Stimulated activated CD8-positive, alpha-beta memory T cell treated with anti-CD3 and anti-CD28 coated beads, Interleukin-15, amount 100 ng/mL, for 24 hours (primary cell): ENCODE measurements around the gene SIMC1.

Source experiments
- DNase-seq: peaks from one replicate; pipeline ENCODE4 v3.0.0-alpha.2; 2020; ENCODE audit warnings: low read depth

SIMC1 gene

GRCh38 chr5:176317534-176318374 lies 79.5 kb downstream of the SIMC1 start:
- no peak for DNase-seq

GRCh38 chr5:176319827-176320554 lies 81.8 kb downstream of the SIMC1 start:
- DNase-seq, result no peak

DNA sequence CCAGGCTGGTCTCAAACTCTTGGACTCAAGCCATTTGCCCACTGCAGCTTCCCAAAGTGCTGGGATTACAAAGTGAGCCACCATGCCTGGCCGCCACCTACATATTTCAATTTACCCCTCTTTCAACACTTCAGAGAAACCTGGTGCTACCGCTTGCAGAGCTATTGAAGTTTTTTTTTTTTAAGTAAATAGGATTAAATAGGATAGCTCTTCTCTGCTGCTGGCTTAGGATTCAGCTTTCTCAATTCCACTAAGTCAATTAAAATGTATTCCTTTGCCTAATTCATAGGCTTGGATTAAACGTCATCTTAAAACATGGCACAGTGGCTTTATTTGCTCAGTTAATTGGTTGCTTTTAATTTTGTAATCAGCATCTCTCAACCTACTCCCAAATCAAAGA lies 82.4 kb downstream of the SIMC1 start:
- no peak for DNase-seq

DNA sequence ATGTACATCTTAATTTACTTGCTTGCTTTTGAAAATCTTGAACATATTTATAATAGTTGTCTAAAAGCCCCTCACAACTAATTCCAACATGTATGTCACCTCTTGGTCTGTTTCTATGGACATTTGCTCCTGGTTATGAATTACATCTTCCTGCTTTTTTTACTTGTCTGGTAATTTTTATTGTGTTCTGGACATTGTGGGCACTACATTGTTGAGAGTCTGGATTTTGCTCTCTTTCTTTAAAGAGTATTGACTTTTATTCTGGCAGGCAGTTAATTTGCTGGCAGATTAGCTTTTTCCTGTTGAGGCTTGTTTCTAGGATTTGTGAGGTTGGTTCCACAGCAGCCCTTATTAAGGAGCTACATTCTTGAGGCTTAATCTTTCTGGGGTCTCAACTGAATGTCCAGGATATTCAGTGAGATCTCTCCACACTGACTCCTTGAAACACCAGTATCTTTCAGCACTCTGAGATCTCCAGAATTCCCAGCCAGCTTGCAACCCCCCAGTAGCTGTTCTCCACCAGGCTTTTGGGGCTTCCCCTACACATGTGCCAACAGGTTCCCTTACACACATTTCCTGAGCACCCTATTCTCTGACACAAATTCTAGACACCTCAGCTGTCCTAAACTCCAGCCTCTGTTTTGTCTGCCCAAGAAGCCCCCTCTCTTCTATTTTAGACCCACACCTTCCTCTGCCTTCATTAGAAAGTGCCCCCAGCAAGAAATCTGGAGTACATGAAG lies 96.0 kb downstream of the SIMC1 start:
- no peak for DNase-seq

- no peak for DNase-seq
Observed at GRCh38 chr5:176337913-176338312, 99.7 kb downstream of the SIMC1 start.

GRCh38 chr5:176339304-176339703 lies 101.1 kb downstream of the SIMC1 start:
- no peak for DNase-seq

GRCh38 chr5:176341325-176342157 lies 103.3 kb downstream of the SIMC1 start:
- no peak for DNase-seq

DNA sequence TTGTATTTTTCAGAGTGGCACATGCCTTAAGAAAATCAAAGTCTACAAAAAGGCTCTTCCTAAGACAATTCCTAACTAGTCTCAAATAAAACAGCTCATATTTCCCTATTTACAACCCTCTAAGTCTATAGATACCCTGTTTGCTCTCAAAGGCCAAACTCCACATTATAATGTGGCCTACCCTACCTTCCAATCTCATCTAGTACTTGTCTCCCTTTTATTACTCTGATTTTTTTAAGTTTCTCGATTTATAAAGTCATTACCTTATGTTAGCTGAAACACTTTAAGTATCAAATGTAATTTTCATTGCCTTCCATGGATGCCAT lies 103.9 kb downstream of the SIMC1 start:
- no peak for DNase-seq

GRCh38 chr5:176342766-176343458 lies 104.7 kb downstream of the SIMC1 start:
- no peak for DNase-seq

DNA sequence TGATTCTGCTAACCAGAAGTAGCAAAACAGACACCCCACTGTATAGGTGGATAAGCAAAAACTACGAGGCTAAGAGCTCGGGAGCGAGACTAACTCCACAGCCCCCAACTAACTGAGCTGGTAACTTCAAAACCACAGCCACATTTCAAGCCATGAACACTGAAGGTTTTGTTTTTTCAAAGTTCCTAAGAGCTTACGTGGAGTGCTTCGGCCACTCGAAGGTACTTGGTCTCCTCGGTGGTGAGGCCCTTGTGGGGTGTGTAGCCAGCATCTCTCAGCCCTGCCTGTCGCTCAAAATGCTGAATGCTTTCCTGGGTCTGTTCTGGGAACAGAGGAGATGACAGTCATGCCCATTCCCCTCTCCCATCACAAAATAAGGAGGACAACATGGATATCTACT lies 112.2 kb downstream of the SIMC1 start:
- no peak for DNase-seq

GRCh38 chr5:176352116-176352878 lies 114.1 kb downstream of the SIMC1 start:
- DNase-seq, result no peak

DNA sequence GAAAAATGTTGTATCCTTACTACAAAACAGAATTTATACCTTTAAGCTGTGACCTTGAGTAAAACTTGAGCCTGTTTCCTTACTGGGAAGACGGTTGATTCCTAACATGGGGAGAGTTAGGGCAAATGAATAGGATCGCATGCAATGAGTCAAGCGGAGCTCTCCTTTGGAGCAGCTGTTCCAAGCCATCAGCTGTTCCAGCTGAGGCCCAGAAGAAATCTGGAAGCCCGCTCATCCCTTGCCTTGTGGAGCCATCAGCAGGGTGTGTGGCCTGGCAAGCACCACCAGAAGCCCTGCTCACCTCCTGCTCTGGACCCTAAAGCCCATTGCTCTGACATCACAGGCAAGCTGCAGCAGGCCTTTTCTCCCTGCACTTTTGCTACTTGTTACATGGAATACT lies 115.3 kb downstream of the SIMC1 start:
- DNase-seq, result no peak

- DNase-seq, result no peak
Observed at GRCh38 chr5:176355400-176356178, 117.4 kb downstream of the SIMC1 start.

DNA sequence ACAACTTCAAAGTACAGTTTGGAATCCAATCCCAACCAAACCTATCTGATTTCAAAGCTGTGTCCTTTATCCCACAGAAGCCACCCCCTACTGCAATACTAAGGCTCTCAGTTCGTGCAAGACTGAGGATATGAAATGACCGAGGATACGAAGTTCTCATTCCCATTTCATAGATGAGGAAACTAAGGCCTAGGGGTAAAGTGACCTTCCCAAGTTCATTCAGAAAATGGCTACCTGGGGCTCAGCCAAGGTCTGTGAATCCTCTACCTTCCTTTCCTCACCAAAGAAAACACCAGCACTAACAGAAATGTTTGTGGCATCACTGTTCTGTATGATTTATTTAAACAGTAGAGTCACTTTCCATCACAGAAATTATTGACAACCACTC lies 117.9 kb downstream of the SIMC1 start:
- DNase-seq, result no peak

GRCh38 chr5:176359658-176360057 lies 121.4 kb downstream of the SIMC1 start:
- DNase-seq, result no peak

- DNase-seq, result no peak
Observed at GRCh38 chr5:176360894-176361436, 122.7 kb downstream of the SIMC1 start.

DNA sequence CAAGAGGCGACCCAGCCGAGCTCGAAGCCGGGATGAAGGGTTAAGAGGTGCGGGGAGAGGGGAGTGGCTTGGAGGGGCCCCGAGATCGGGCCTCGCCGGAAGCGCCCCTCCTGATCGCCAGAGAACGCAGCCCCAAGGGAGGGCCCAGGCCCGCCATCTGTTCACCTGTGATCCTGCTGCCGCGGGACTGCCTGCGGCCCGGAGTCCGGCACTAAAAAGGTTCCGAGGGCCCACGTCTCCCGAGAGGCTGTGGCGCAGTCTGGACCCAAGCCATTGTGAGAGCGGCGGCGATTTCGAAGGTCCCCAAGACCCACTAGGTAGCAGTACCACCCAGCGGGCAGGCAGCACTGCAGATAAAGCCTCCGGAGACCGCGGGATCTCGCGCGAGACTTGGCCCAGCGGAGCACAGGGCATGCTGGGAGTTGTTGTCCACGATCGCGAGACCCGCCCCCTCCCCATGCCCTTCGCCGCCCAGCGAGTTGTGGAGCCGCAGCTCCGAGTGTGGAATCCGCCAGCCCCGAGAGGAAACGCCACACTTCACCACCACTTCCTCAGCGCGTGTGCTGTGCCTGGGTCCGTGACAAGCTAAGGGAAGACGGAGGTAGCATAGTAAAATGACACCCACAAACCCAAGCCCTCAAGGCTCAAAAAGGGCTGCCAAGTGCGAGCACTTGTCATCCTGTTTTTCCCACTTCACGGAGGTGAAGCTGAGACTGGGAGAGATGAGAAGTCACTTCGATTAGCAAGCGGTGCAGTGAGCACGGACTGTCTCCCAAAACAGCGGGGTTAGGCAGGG lies 123.4 kb downstream of the SIMC1 start, which contains the start of gene KIAA1191:
KIAA1191 (minus strand) TSS at position 328 of the 796 bp plus-strand sequence. CDS start 2,256 bp downstream, outside the sequence.
- DNase-seq, result peak; percentile 73

- no peak for DNase-seq
Observed at GRCh38 chr5:176362233-176362490, 123.9 kb downstream of the SIMC1 start.
